K562 (cell line): Measurements from ENCODE around the gene MEGF11. TPM values are rescaled to one million over a fixed set of nuclear protein-coding genes. Genes with fewer than 3 reads are reported as not detected.

Experiments used
- ARID1B ChIP-seq: fragments of 450-650 bp; IDR thresholded peaks from 2 replicates; pipeline ENCODE4 v1.6.1; 2016; ENCODE audit warnings: antibody characterized with exemption, mild to moderate bottlenecking, inconsistent platforms
- CXXC5 ChIP-seq: fragments of 250-450 bp; sonication (Bioruptor Pico); IDR thresholded peaks from 2 replicates; pipeline ENCODE4 v1.8.0; 2022; ENCODE audit warnings: inconsistent platforms, mild to moderate bottlenecking, moderate library complexity
- ELF4 ChIP-seq: fragments of 450-650 bp; formaldehyde crosslinking; IDR thresholded peaks from 2 replicates; pipeline ENCODE4 v1.4.0; 2022; ENCODE audit warnings: missing genetic modification characterization
- EP300 ChIP-seq: IDR thresholded peaks from 2 replicates; pipeline ENCODE4 v1.6.1; 2012; ENCODE audit warnings: low read length, improper control_type of control experiment
- ESRRA ChIP-seq: fragments of 450-650 bp; IDR thresholded peaks from 2 replicates; pipeline ENCODE4 v1.6.1; 2014; ENCODE audit warnings: low read depth, mild to moderate bottlenecking, moderate library complexity, borderline replicate concordance
- GTF2F1 ChIP-seq: IDR thresholded peaks from 2 replicates; pipeline ENCODE4 v1.6.1; 2011; ENCODE audit warnings: low read depth, low read length, improper control_type of control experiment
- LEF1 ChIP-seq: fragments of 450-650 bp; IDR thresholded peaks from 2 replicates; pipeline ENCODE4 v1.6.1; 2016; ENCODE audit warnings: mild to moderate bottlenecking
- MCM3 ChIP-seq: fragments of 450-650 bp; IDR thresholded peaks from 2 replicates; pipeline ENCODE4 v1.6.1; 2016
- NFRKB ChIP-seq: fragments of 450-650 bp; IDR thresholded peaks from 2 replicates; pipeline ENCODE4 v1.6.1; 2016; ENCODE audit warnings: low read depth
- NRF1 ChIP-seq, 2 experiments: fragments of 450-650 bp; IDR thresholded peaks in 1 of 2; conservative IDR thresholded peaks in 1 of 2; 2 replicates each; pipeline ENCODE4 v1.6.1; 2014; ENCODE audit warnings: mild to moderate bottlenecking in 2 of 2
- SIX5 ChIP-seq, 2 experiments: IDR thresholded peaks; 2 replicates each; pipeline ENCODE4 v1.6.1; 2011; ENCODE audit warnings: low read length in 2 of 2, borderline replicate concordance in 1 of 2, low read depth in 1 of 2, mild to moderate bottlenecking in 1 of 2, moderate library complexity in 1 of 2; ENCODE audit not compliant: insufficient read depth in 1 of 2
- SREBF1 ChIP-seq: fragments of 150-350 bp; IDR thresholded peaks from 2 replicates; pipeline ENCODE4 v1.6.1; 2014; ENCODE audit warnings: antibody characterized with exemption, low read depth, low read length, borderline replicate concordance
- SUPT5H ChIP-seq: fragments of 450-650 bp; IDR thresholded peaks from 2 replicates; pipeline ENCODE4 v1.6.1; 2016
- TAL1 ChIP-seq: fragments of 450-650 bp; IDR thresholded peaks from 2 replicates; pipeline ENCODE4 v1.6.1; 2016; ENCODE audit warnings: mild to moderate bottlenecking
- TCF3 ChIP-seq: sonication (generic); formaldehyde crosslinking; IDR thresholded peaks from 2 replicates; pipeline ENCODE4 v1.4.0; 2020; ENCODE audit warnings: mild to moderate bottlenecking, missing genetic modification reagents
- TEAD1 ChIP-seq, 2 experiments: fragments of 450-650 bp in 1 of 2; sonication (generic) in 1 of 2; formaldehyde crosslinking; IDR thresholded peaks; 2 replicates each; pipeline versions ENCODE4 v1.4.0 to v1.8.0; 2020 to 2022; ENCODE audit warnings: mild to moderate bottlenecking in 2 of 2, missing genetic modification reagents in 1 of 2
- ZBTB9 ChIP-seq: fragments of 450-650 bp; formaldehyde crosslinking; IDR thresholded peaks from 2 replicates; pipeline ENCODE4 v1.4.0; 2020; ENCODE audit warnings: mild to moderate bottlenecking, moderate library complexity
- ZNF23 ChIP-seq: fragments of 250-450 bp; sonication (Bioruptor Pico); IDR thresholded peaks from 2 replicates; pipeline ENCODE4 v1.4.0; 2020; ENCODE audit warnings: mild to moderate bottlenecking
- ZNF263 ChIP-seq: sonication (generic); formaldehyde crosslinking; IDR thresholded peaks from 2 replicates; pipeline ENCODE4 v1.8.0; 2022; ENCODE audit warnings: mild to moderate bottlenecking, missing genetic modification reagents, borderline replicate concordance
- ZNF699 ChIP-seq: fragments of 250-450 bp; sonication (Bioruptor Pico); IDR thresholded peaks from 2 replicates; pipeline ENCODE4 v1.8.0; 2021; ENCODE audit warnings: mild to moderate bottlenecking, moderate library complexity; ENCODE audit not compliant: insufficient replicate concordance
- polyA plus RNA-seq, 8 experiments: library from polyadenylated mRNA; depleted of rRNA in 4 of 8; stranded (reverse) in 5 of 8; unstranded in 3 of 8; fragments of >200 nt; fragmentation: Nextera tagmentation in 2 of 8; fragmentation: Illumina TruSeq in 1 of 8; extraction: Ambion mirVana in 2 of 8; extraction: Trizol in 1 of 8; gene quantifications; 2 replicates each; pipeline versions ENCODE4 v1.2.1 to v1.2.3, GENCODE V29; 2011 to 2014; ENCODE audit warnings: inconsistent platforms in 1 of 8, missing spikeins in 1 of 8
- total RNA-seq, 7 experiments: library from RNA; depleted of rRNA in 6 of 7; stranded (reverse); fragments of >200 nt in 6 of 7; fragmentation: Illumina TruSeq in 2 of 7; extraction: Trizol in 2 of 7; gene quantifications; 2 replicates each; pipeline versions ENCODE4 v1.2.1 to v1.2.3, GENCODE V29; 2011 to 2021; ENCODE audit warnings: low replicate concordance in 1 of 7
- TF ChIP-seq, protein P1 (sequence below): fragments of 450-650 bp; IDR thresholded peaks from 2 replicates; pipeline ENCODE4 v1.6.1; 2017; ENCODE audit warnings: mild to moderate bottlenecking, moderate library complexity
- TF ChIP-seq, protein P2 (sequence below), 2 experiments: fragments of 450-650 bp in 1 of 2; sonication (generic) in 1 of 2; formaldehyde crosslinking; conservative IDR thresholded peaks; 2 replicates each; pipeline versions ENCODE4 v1.4.0 to v1.8.1; 2020 to 2022; ENCODE audit warnings: mild to moderate bottlenecking in 1 of 2, missing genetic modification reagents in 1 of 2
- TF ChIP-seq, protein P3 (sequence below): fragments of 250-450 bp; sonication (Bioruptor Pico); IDR thresholded peaks from 2 replicates; pipeline ENCODE4 v1.8.0; 2021; ENCODE audit warnings: borderline replicate concordance, mild to moderate bottlenecking, moderate library complexity; ENCODE audit not compliant: poor library complexity, severe bottlenecking
- TF ChIP-seq, protein P4 (sequence below): fragments of 250-450 bp; sonication (Bioruptor Pico); IDR thresholded peaks from 2 replicates; pipeline ENCODE4 v1.8.0; 2022; ENCODE audit warnings: moderate library complexity, mild to moderate bottlenecking, inconsistent platforms

MEGF11 gene
- total and polyA plus RNA-seq, 9 of the 15 experiments (the other 6 are each of a cell fraction or from before 2014, with no cell fraction given): 0.06 to 0.23 (median 0.20) TPM; not detected in 6

- TF ChIP-seq ZNF23 (CRISPR knock-in tag) (no peak), TEAD1 (CRISPR knock-in tag; IDR thresholded peaks at IDR 0.05) (peak in 1 of 2 experiments; percentile 56; a peak in 1 of 4 replicates), NFRKB (no peak; the same call in 1 of the 2 replicates), NRF1 (conservative IDR thresholded peaks at IDR 0.05 in 1 of 2, IDR thresholded peaks at IDR 0.05 in 1 of 2) (0 out of 4 replicates have a peak, but pooled peaks have one; percentile 28 to 44), SREBF1 (no peak), ELF4 (CRISPR knock-in tag) (no peak), TCF3 (CRISPR knock-in tag) (peak; percentile 42; the same call in 1 of the 2 replicates), GTF2F1 (no peak), TAL1 (0 out of 2 replicates have a peak, but pooled peaks have one; percentile 21), LEF1 (peak; percentile 65; the same call in 1 of the 2 replicates), ZNF263 (no peak), ARID1B (peak; percentile 70; the same call in 1 of the 2 replicates), CXXC5 (CRISPR knock-in tag) (peak; percentile 55), SIX5 (IDR thresholded peaks at IDR 0.05; ENCODE audit: borderline replicate concordance in 1 of 2, insufficient read depth in 1 of 2, low read depth in 1 of 2, low read length in 2 of 2) (no peak), ZBTB9 (CRISPR knock-in tag) (no peak), ZNF699 (CRISPR knock-in tag) (no peak), ESRRA (peak; percentile 33; the same call in 1 of the 2 replicates), SUPT5H (no peak), EP300 (peak; percentile 79), MCM3 (no peak)
- TF ChIP-seq, protein P1, sequence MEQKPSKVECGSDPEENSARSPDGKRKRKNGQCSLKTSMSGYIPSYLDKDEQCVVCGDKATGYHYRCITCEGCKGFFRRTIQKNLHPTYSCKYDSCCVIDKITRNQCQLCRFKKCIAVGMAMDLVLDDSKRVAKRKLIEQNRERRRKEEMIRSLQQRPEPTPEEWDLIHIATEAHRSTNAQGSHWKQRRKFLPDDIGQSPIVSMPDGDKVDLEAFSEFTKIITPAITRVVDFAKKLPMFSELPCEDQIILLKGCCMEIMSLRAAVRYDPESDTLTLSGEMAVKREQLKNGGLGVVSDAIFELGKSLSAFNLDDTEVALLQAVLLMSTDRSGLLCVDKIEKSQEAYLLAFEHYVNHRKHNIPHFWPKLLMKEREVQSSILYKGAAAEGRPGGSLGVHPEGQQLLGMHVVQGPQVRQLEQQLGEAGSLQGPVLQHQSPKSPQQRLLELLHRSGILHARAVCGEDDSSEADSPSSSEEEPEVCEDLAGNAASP: no peak
- TF ChIP-seq, protein P2, sequence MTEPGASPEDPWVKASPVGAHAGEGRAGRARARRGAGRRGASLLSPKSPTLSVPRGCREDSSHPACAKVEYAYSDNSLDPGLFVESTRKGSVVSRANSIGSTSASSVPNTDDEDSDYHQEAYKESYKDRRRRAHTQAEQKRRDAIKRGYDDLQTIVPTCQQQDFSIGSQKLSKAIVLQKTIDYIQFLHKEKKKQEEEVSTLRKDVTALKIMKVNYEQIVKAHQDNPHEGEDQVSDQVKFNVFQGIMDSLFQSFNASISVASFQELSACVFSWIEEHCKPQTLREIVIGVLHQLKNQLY (CRISPR knock-in tag; conservative IDR thresholded peaks at IDR 0.05): no peak
- TF ChIP-seq, protein P3, sequence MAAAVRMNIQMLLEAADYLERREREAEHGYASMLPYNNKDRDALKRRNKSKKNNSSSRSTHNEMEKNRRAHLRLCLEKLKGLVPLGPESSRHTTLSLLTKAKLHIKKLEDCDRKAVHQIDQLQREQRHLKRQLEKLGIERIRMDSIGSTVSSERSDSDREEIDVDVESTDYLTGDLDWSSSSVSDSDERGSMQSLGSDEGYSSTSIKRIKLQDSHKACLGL (CRISPR knock-in tag): no peak
- TF ChIP-seq, protein P4, sequence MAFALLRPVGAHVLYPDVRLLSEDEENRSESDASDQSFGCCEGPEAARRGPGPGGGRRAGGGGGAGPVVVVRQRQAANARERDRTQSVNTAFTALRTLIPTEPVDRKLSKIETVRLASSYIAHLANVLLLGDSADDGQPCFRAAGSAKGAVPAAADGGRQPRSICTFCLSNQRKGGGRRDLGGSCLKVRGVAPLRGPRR (CRISPR knock-in tag): no peak
Observed at GRCh38 chr15:65970937-65971740, 282.4 kb downstream of the MEGF11 start (continued).
